A549 treated with CpdA at 1 μM for 4 hours (cell line): ENCODE results near the gene RPS6KA1. TPM values are rescaled to one million over a fixed set of nuclear protein-coding genes. Genes with fewer than 3 reads are reported as not detected.

Experiments used
- total RNA-seq: library from RNA; stranded (reverse); fragments of 200-300 nt; extraction: Qiagen RNA extraction; gene quantifications from 5 replicates; pipeline ENCODE4 v1.2.3, GENCODE V29; 2022; ENCODE audit warnings: low read depth

RPS6KA1 gene
- 15.0 to 18.3 TPM (median 17.4 TPM) in 5 replicates for total RNA-seq

GRCh38 chr1:26529655-26530409, at the start of gene RPS6KA1:
Gene RPS6KA1, plus strand, starts transcription at chr1:26529761. Its CDS starts 160 bp downstream, at chr1:26529921.

Other genes starting within 250 kb of the RPS6KA1 start
- 115 to 171 TPM (median 156 TPM) in 5 replicates for gene SH3BGRL3, start 249.7 kb upstream of the RPS6KA1 start, total RNA-seq
- gene UBXN11, start 223.1 kb upstream of the RPS6KA1 start, total RNA-seq: 13.0 to 16.9 TPM (median 16.7 TPM) in 5 replicates
- not detected in 5 replicates for gene CD52, start 211.8 kb upstream of the RPS6KA1 start, total RNA-seq
- 1.6 to 2.3 TPM (median 1.7 TPM) in 5 replicates for gene CRYBG2, start 175.6 kb upstream of the RPS6KA1 start, total RNA-seq
- gene ZNF683, start 157.0 kb upstream of the RPS6KA1 start, total RNA-seq: not detected in 5 replicates
- not detected in 5 replicates for gene LIN28A, start 118.9 kb upstream of the RPS6KA1 start, total RNA-seq
- 20.4 to 28.4 TPM (median 22.1 TPM) in 5 replicates for gene DHDDS, start 97.4 kb upstream of the RPS6KA1 start, total RNA-seq
- 345 to 395 TPM (median 355 TPM) in 5 replicates for gene HMGN2, start 57.3 kb upstream of the RPS6KA1 start, total RNA-seq
- gene ARID1A, start 166.3 kb downstream of the RPS6KA1 start, total RNA-seq: 29.7 to 33.9 TPM (median 32.5 TPM) in 5 replicates